HG03066 (cell line): ENCODE data around the gene SQOR.

Experiments used
- ATAC-seq: cut with Tn5 transposase; IDR thresholded peaks from one replicate; pipeline ENCODE4 v1.9.1; 2021; ENCODE audit warnings: low read depth; ENCODE audit not compliant: unreplicated experiment

The SQOR gene

DNA sequence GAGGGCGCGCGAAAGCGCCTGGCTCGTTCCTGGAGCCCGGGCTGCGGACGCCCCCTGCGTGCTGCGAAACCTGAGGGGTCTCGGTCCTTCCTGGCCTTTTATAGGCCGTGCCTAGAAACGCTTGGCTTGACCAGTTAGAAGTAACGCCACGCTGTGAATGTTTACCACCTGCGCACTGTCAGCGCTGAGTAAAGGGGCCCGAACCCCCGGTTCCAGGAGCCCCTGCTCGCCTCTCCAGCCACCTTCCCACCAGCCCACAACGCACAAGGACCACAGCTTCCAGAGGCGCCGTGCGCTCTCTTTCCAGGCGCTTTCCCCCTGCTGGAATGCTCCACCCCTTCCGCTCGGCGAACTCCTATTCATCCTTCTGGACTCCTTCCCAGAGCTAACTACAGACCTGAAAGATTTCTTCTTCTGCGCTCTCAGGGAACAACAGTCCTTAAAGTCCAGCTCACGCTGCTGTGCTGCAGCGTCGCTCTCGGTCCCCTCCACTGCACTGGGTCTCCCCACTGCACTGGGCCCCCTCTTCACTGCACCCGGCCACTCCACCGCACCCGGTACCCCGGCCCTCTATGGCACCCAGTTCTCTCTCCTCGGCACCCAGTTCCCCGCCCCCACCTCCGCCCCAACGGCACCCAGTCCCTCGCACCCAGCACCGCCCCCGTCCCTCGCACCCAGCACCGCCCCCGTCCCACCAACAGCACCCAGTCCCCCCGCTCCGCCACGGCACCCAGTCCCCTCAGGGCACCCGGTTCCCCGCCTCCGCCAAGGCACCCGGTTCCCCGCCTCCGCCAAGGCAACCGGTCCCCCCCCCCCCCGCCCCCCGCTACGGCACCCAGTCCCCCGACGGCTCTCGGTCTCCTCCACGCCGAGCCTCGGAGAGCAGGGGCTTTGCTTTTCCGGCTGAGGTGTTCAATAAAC, 69.8 kb downstream of the SQOR start:
- no peak for ATAC-seq

DNA sequence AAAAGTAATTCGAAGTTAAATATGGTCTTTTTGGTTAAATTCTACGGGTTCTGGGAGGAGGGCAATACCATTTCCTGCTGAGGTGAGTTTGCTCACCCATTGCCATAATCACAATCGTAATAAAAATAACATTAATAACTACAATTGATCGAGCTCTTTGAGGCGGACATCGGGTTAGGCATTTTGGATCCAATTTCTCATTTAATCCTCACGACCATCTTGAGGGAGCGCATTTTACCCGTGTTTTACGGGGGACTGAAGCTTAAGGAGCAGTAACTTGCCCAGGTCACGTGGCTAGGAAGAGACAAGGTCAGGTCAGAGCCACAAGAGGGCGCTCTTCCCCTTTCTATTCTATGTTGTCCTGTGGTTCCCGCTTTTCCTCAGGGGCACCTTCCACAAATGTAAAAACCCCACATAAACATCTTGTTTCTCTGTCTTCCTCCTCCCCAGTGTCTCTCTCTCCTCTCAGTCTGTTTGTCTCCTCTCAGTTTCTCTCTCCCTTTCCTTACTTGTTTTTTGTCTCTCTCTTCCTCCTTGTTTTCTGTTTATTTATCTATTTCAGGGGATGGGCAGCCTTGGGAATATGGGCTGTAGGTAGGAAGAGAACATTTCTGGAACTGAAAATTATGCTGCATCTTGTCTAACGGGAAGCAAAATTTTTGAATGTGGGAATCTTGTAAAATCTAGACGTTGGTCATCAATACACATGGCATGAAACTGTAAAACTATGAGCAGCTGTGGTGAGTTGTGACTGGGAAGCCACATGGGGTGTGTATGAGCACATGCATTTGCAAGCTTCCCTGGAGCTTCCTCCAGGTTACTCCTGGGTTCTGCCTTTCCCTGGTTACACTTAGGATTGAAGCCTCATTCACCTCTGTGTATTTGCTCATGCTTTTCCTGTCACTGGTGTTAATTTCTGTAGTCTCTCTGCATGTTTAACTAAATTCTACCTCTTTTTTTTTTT, 71.0 kb downstream of the SQOR start:
- ATAC-seq = peak; percentile 81

DNA sequence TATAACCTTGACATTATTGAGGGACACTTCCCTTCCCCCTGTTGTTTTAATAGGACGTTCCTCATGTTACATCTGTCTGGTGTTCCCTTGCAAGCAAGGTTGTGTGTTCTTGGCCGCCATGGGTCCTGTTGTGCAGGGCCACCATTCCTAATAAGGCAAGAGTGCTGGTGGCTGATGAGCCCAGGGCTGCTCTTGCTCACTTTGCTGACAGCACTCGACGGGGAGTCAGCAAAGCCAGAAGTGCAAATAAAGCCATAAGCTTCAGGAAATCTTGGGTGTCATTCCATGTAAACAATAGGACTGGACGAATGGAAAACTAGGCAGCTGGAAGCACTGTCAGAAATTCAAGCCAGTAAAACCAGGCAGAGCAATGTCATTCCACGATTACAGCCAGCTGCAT, 75.8 kb downstream of the SQOR start:
- ATAC-seq = no peak

DNA sequence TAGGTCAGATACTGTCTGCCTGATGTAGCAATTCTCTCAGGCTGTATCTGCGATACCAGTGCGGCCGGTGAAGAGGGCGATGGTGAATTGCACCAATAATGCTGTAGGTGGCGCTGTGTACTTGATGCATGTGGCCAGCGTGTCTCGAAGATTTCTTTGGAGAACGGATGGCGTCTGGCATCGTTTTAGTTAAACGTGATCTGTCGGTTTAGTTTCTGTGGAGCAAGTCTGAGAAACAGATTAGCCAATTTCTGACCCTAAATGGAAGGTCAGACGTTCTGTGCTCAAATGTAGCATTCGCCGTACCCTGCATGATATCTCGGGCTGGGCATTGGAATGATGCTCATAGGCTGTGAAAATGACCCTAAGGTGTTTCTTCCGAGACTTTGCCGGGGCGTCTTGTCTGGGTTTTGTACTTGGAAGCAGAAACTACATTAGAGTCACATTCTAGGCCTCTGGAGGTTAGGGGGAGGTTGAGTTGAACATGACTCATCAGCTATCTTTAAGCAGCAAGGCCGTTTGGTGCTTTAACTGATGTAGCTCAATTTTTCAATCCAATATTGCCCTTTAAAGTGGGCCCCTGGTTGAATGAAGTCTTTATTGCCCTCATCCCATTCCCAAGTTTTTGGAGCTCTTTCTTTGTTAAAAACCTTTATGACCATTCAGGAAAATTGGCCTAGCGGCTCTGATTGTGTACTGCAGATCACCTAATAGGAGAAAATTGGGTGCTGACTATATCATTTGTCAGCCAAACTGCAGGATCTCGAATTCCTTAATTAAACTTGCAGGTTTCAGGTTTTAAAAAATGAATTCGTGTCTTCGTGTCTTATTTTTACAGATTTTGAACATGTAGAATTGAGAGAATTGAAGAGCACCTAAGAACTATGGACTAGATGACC, 80.0 kb downstream of the SQOR start:
- ATAC-seq = no peak

DNA sequence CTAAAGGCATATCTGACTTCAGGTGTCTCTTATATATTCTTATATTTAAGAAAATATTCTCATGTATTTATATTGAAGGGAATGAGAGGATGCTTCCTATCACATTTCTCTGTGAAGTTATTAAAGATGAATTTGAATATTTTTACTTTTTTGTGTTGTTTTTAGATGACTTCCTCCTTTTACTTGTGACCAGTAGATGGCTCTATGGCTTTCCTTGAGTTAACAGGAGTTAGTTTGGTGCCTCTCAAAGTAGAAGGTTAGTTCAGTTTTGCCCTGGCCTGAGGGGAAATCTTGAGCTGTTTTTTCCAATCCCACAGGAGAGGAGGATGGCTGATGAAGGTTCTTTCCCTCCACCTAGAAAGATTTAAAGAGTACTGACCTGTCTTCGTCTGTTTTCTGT, 80.7 kb downstream of the SQOR start:
- ATAC-seq = no peak

DNA sequence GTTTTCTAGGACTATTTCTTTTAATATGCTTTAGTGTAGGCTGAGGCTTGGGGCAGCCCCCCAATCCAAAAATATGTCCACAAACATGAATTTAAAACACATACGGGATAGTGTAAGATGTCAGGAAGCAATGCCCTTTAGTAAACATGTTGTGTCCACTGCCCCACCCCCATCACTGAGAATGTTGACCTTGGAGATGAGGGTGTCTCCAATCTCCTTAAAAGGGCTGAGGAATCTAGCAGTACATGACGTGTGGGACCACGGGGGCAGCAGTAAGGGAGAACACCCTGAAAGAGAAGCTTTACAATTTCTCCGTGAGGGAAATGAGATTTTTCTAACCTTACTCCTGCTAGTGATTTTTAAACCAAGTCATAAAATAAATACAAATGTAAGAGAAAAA, 84.7 kb downstream of the SQOR start:
- no peak for ATAC-seq

DNA sequence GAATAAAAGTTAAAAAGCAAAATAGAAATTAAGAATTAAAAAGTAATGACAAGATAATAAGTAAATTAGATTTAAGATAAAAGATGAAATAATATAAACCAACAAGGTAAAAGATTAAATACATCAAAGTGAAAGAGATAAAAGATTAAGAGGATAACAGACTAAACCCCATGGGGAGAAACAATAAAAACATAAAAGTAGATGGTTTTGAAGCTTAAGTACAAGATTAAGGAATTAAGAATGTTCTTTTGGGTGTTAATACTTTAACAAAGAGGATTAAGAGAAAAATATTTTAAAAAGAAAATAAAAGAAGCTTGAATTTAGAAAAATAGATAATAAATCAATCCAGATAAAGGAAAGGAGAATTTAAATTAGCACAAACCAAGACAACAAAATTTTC, 85.4 kb downstream of the SQOR start:
- ATAC-seq = no peak

DNA sequence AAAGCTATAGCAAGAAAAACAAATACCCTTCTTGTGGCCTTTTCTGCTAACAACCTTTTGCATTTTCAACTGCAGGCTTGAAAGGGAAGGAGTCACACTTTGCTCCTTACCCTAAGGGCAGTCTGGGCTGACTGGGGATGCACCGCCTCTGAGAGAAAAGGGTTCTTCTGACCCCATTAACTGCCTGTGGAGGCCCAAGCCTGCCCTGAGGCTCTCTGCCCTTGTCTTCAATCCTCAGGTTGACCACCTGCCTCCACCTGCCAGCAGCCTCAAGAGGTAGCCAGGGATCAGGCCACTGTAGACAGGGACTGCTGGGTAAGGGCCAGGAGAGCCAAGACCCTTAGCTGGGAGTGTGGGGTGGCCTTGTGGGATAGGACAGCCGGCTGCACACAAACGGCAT, 93.8 kb downstream of the SQOR start:
- ATAC-seq = no peak

DNA sequence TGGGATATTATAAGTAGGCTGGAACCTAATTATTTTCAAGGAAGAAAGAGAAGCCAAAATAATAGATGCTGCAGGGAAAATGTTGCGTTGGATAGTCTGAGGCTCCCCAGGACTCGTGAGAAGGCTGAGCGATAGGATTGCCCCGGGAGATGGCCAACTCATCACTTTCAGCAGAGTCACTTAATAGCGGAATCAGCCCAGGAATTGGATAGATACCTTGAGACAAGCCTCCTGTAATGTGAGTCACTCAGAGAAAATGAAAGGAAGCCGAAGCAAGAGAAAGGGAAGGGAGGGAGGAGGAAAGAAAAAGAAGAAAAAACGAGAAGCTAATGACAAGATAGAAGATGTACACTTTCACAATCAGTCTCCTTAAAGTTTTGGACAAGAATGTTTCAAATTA, 94.3 kb downstream of the SQOR start:
- no peak for ATAC-seq

DNA sequence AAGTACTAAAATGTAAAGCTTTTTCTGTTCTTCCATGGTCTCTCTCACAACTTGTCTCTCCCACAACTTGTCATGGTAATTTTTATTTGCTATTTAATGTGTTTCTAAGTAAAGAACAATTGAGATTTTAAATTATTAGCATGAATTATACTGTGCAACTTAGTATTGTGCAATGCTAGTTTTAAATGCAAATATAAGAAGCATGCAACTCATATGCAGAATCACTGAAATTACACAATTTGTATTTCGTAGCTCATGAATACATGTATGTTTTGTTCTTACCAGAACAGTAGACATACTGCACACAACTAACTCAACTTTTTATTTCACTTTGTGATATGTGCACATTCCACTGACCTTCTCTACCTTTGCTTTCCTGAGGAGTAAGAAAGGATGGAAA, 96.5 kb downstream of the SQOR start:
- ATAC-seq = no peak

DNA sequence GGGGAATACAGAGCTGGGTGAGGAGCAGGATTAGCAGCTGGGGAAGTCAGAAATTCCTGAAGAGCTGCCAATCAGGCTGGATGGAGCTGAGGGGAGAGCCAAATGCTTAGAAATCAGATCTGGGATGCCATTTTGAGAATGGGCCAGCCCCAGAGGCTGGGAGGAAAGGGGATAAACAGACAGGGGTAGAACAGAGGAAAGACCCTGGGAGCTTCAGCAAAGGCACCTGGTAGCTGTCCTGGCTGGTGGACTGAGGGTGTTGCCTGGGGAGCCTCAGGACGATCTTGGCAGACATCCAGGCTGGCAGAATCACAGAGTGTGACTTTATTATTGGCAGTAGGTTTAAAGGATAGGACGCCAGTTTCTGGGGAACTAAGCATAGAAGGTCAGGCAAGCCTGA, 97.8 kb downstream of the SQOR start:
- no peak for ATAC-seq

DNA sequence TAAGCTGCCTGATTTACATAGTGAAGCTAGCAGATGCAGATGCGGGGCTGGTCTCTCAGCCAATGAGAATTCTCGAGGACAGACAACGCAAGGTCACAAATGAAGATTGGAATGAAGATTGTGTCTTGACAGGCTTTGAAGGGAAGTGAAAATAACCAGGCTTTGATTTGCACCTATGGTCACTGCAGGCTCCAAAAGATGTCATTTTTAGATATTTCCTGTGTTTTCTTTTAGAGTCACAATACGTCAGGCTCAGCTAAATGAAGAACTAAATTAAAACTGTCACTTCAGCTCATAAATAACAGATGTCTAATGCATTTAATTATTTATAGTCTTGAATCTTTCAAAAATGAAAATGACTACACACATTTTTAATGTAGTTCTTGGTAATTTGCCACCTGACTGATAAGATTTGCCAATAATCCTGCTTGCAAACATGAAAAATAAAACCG, 99.5 kb downstream of the SQOR start:
- ATAC-seq = no peak
